ENCODE measurements around the gene SNHG17. TPM values are rescaled to one million over a fixed set of nuclear protein-coding genes. Genes with fewer than 3 reads are reported as not detected.
"Not testable (repeated sequence)": the region's sequence is repeated elsewhere in the genome, so short reads cannot be mapped to it uniquely, and the experiment has no call there.

The SNHG17 gene
- 32.2 TPM for total RNA-seq

GRCh38 chr20:38434770-38435554, at the start of gene SNHG17:
SNHG17 (minus strand) TSS chr20:38435328.
- peak; percentile 95 for ATAC-seq

GRCh38 chr20:38479596-38479995, 44.5 kb upstream of the SNHG17 start:
- no peak for ATAC-seq

- ATAC-seq: no peak
Measured at GRCh38 chr20:38477747-38478146, 42.6 kb upstream of the SNHG17 start.

GRCh38 chr20:38473367-38473795, 38.3 kb upstream of the SNHG17 start:
- ATAC-seq: no peak

GRCh38 chr20:38472513-38473366, 37.6 kb upstream of the SNHG17 start, which contains the start of gene RALGAPB:
RALGAPB (plus strand) TSS chr20:38472843; CDS start chr20:38488433, 15,590 bp downstream.
- ATAC-seq: peak; percentile 98

- no peak for ATAC-seq
Measured at GRCh38 chr20:38471987-38472512, 36.9 kb upstream of the SNHG17 start.

GRCh38 chr20:38471245-38471644, 36.1 kb upstream of the SNHG17 start:
- ATAC-seq: no peak

- ATAC-seq: no peak
Measured at GRCh38 chr20:38466983-38467382, 31.9 kb upstream of the SNHG17 start.

GRCh38 chr20:38466171-38466570, 31.0 kb upstream of the SNHG17 start:
- ATAC-seq: no peak

GRCh38 chr20:38461569-38461968, 26.4 kb upstream of the SNHG17 start:
- not testable (repeated sequence) for ATAC-seq

- ATAC-seq: not testable (repeated sequence)
Measured at GRCh38 chr20:38461167-38461566, 26.0 kb upstream of the SNHG17 start.

GRCh38 chr20:38460631-38461030, 25.5 kb upstream of the SNHG17 start:
- peak; percentile 21 for ATAC-seq

- ATAC-seq: peak; percentile 93
Measured at GRCh38 chr20:38460040-38460623, 25.0 kb upstream of the SNHG17 start.

- ATAC-seq: no peak
Measured at GRCh38 chr20:38458314-38458713, 23.2 kb upstream of the SNHG17 start.

- no peak for ATAC-seq
Measured at GRCh38 chr20:38454556-38455473, 19.7 kb upstream of the SNHG17 start.

- ATAC-seq: peak; percentile 44
Measured at GRCh38 chr20:38453941-38454340, 18.8 kb upstream of the SNHG17 start.

- ATAC-seq: peak; percentile 36
Measured at GRCh38 chr20:38452880-38453624, 17.9 kb upstream of the SNHG17 start.

GRCh38 chr20:38450412-38450975, 15.4 kb upstream of the SNHG17 start:
- no peak for ATAC-seq

- no peak for ATAC-seq
Measured at GRCh38 chr20:38449046-38449445, 13.9 kb upstream of the SNHG17 start.

- no peak for ATAC-seq
Measured at GRCh38 chr20:38447931-38448675, 13.0 kb upstream of the SNHG17 start.
